ENCODE data around the gene UPK2. TPM values are rescaled to one million over a fixed set of nuclear protein-coding genes. Genes with fewer than 3 reads are reported as not detected.
A peak's percentile ranks its signal among the peaks of the same experiment; 100 is the strongest.

The UPK2 gene
- total RNA-seq, 1 experiment from 2014 or later, result not detected

DNA sequence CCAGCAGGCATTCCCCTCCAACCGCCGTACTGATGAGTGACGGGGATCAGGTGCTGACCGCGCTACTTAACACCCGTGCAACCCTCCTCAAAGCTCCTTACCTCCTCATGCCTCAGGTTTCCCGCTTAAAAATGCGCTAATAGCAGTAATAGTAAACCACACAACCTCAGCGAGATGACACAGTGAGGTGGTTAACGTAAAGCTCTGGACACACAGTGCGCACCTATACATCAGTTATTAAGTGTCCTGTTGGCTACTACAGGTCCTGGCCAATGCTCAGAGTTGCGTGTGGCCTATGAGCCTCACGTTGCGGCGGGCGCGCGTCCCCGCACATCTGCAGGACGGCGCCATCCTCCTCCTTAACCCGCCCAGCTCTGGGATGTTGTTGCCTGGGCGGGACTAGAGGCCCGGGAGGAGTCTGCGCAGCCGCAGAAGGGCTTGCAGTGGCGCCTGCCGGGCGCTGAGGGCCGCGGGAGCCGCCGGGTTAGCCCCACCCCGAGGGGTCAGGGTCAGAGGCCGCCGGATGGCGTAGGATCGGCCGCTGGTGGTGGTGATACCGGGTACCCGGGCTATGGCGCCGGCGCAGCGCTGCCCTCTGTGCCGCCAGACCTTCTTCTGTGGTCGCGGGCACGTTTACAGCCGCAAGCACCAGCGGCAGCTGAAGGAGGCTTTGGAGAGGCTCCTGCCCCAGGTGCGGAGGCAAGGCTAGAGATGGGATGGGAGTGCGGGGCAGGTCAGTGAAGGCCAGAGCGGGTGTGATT, 41.7 kb downstream of the UPK2 start, which contains the start of gene CENATAC:
Gene CENATAC (plus strand): TSS at position 512 of the 761 bp plus-strand sequence. CDS start 60 bp downstream, at position 572.
- peaks cover 26% of the 10 kb centered on the region for H3K4me1 Mint-ChIP-seq
- TF ChIP-seq ELF4 (CRISPR knock-in tag; IDR thresholded peaks at IDR 0.05; ENCODE audit: low read depth), result no peak
- TF ChIP-seq ZNF416 (CRISPR knock-in tag; IDR thresholded peaks at IDR 0.05), result no peak
- 0 out of 2 replicates have a peak, but pooled peaks have one; percentile 22 for TF ChIP-seq ESRRA (CRISPR knock-in tag; IDR thresholded peaks at IDR 0.05; ENCODE audit: borderline replicate concordance)
- no peak for TF ChIP-seq NR3C1 (CRISPR knock-in tag; conservative IDR thresholded peaks at IDR 0.05; ENCODE audit: low read depth)
- TF ChIP-seq, protein P1, sequence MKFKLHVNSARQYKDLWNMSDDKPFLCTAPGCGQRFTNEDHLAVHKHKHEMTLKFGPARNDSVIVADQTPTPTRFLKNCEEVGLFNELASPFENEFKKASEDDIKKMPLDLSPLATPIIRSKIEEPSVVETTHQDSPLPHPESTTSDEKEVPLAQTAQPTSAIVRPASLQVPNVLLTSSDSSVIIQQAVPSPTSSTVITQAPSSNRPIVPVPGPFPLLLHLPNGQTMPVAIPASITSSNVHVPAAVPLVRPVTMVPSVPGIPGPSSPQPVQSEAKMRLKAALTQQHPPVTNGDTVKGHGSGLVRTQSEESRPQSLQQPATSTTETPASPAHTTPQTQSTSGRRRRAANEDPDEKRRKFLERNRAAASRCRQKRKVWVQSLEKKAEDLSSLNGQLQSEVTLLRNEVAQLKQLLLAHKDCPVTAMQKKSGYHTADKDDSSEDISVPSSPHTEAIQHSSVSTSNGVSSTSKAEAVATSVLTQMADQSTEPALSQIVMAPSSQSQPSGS (CRISPR knock-in tag; IDR thresholded peaks at IDR 0.05; ENCODE audit: borderline replicate concordance, low read depth), result no peak
- TF ChIP-seq, protein P2, sequence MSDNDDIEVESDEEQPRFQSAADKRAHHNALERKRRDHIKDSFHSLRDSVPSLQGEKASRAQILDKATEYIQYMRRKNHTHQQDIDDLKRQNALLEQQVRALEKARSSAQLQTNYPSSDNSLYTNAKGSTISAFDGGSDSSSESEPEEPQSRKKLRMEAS (CRISPR knock-in tag; IDR thresholded peaks at IDR 0.05), result peak; percentile 86
- TF ChIP-seq NFATC4 (CRISPR knock-in tag; IDR thresholded peaks at IDR 0.05), result no peak
- TF ChIP-seq, protein P3, sequence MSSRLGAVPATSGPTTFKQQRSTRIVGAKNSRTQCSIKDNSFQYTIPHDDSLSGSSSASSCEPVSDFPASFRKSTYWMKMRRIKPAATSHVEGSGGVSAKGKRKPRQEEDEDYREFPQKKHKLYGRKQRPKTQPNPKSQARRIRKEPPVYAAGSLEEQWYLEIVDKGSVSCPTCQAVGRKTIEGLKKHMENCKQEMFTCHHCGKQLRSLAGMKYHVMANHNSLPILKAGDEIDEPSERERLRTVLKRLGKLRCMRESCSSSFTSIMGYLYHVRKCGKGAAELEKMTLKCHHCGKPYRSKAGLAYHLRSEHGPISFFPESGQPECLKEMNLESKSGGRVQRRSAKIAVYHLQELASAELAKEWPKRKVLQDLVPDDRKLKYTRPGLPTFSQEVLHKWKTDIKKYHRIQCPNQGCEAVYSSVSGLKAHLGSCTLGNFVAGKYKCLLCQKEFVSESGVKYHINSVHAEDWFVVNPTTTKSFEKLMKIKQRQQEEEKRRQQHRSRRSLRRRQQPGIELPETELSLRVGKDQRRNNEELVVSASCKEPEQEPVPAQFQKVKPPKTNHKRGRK (CRISPR knock-in tag; IDR thresholded peaks at IDR 0.05; ENCODE audit: borderline replicate concordance), result no peak
- TF ChIP-seq GTF2I (CRISPR knock-in tag; conservative IDR thresholded peaks at IDR 0.05), result no peak
- TF ChIP-seq, protein P4, sequence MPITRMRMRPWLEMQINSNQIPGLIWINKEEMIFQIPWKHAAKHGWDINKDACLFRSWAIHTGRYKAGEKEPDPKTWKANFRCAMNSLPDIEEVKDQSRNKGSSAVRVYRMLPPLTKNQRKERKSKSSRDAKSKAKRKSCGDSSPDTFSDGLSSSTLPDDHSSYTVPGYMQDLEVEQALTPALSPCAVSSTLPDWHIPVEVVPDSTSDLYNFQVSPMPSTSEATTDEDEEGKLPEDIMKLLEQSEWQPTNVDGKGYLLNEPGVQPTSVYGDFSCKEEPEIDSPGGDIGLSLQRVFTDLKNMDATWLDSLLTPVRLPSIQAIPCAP (CRISPR knock-in tag; IDR thresholded peaks at IDR 0.05), result 0 out of 2 replicates have a peak, but pooled peaks have one; percentile 26
- TF ChIP-seq, protein P5, sequence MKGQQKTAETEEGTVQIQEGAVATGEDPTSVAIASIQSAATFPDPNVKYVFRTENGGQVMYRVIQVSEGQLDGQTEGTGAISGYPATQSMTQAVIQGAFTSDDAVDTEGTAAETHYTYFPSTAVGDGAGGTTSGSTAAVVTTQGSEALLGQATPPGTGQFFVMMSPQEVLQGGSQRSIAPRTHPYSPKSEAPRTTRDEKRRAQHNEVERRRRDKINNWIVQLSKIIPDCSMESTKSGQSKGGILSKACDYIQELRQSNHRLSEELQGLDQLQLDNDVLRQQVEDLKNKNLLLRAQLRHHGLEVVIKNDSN (CRISPR knock-in tag; IDR thresholded peaks at IDR 0.05), result peak; percentile 26; the same call in 1 of the 2 replicates
- peak; percentile 58; the same call in 1 of the 2 replicates for TF ChIP-seq TEAD1 (CRISPR knock-in tag; IDR thresholded peaks at IDR 0.05)
- TF ChIP-seq IRF2 (CRISPR knock-in tag; IDR thresholded peaks at IDR 0.05; ENCODE audit: borderline replicate concordance, low read depth), result no peak
- TF ChIP-seq, protein P6, sequence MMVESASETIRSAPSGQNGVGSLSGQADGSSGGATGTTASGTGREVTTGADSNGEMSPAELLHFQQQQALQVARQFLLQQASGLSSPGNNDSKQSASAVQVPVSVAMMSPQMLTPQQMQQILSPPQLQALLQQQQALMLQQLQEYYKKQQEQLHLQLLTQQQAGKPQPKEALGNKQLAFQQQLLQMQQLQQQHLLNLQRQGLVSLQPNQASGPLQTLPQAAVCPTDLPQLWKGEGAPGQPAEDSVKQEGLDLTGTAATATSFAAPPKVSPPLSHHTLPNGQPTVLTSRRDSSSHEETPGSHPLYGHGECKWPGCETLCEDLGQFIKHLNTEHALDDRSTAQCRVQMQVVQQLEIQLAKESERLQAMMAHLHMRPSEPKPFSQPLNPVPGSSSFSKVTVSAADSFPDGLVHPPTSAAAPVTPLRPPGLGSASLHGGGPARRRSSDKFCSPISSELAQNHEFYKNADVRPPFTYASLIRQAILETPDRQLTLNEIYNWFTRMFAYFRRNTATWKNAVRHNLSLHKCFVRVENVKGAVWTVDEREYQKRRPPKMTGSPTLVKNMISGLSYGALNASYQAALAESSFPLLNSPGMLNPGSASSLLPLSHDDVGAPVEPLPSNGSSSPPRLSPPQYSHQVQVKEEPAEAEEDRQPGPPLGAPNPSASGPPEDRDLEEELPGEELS (CRISPR knock-in tag; IDR thresholded peaks at IDR 0.05), result peak; percentile 20; the same call in 1 of the 2 replicates
- TF ChIP-seq, protein P7, sequence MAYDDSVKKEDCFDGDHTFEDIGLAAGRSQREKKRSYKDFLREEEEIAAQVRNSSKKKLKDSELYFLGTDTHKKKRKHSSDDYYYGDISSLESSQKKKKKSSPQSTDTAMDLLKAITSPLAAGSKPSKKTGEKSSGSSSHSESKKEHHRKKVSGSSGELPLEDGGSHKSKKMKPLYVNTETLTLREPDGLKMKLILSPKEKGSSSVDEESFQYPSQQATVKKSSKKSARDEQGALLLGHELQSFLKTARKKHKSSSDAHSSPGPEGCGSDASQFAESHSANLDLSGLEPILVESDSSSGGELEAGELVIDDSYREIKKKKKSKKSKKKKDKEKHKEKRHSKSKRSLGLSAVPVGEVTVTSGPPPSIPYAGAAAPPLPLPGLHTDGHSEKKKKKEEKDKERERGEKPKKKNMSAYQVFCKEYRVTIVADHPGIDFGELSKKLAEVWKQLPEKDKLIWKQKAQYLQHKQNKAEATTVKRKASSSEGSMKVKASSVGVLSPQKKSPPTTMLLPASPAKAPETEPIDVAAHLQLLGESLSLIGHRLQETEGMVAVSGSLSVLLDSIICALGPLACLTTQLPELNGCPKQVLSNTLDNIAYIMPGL (CRISPR knock-in tag; IDR thresholded peaks at IDR 0.05), result peak; percentile 77; the same call in 1 of the 2 replicates
- TF ChIP-seq, protein P8, sequence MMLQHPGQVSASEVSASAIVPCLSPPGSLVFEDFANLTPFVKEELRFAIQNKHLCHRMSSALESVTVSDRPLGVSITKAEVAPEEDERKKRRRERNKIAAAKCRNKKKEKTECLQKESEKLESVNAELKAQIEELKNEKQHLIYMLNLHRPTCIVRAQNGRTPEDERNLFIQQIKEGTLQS (CRISPR knock-in tag; conservative IDR thresholded peaks at IDR 0.05), result no peak
- no peak for TF ChIP-seq NFYB (CRISPR knock-in tag; conservative IDR thresholded peaks at IDR 0.05; ENCODE audit: low read depth)
- TF ChIP-seq, protein P9, sequence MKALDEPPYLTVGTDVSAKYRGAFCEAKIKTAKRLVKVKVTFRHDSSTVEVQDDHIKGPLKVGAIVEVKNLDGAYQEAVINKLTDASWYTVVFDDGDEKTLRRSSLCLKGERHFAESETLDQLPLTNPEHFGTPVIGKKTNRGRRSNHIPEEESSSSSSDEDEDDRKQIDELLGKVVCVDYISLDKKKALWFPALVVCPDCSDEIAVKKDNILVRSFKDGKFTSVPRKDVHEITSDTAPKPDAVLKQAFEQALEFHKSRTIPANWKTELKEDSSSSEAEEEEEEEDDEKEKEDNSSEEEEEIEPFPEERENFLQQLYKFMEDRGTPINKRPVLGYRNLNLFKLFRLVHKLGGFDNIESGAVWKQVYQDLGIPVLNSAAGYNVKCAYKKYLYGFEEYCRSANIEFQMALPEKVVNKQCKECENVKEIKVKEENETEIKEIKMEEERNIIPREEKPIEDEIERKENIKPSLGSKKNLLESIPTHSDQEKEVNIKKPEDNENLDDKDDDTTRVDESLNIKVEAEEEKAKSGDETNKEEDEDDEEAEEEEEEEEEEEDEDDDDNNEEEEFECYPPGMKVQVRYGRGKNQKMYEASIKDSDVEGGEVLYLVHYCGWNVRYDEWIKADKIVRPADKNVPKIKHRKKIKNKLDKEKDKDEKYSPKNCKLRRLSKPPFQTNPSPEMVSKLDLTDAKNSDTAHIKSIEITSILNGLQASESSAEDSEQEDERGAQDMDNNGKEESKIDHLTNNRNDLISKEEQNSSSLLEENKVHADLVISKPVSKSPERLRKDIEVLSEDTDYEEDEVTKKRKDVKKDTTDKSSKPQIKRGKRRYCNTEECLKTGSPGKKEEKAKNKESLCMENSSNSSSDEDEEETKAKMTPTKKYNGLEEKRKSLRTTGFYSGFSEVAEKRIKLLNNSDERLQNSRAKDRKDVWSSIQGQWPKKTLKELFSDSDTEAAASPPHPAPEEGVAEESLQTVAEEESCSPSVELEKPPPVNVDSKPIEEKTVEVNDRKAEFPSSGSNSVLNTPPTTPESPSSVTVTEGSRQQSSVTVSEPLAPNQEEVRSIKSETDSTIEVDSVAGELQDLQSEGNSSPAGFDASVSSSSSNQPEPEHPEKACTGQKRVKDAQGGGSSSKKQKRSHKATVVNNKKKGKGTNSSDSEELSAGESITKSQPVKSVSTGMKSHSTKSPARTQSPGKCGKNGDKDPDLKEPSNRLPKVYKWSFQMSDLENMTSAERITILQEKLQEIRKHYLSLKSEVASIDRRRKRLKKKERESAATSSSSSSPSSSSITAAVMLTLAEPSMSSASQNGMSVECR (CRISPR knock-in tag; IDR thresholded peaks at IDR 0.05; ENCODE audit: borderline replicate concordance), result peak; percentile 51; the same call in 1 of the 2 replicates
- TF ChIP-seq, protein P10, sequence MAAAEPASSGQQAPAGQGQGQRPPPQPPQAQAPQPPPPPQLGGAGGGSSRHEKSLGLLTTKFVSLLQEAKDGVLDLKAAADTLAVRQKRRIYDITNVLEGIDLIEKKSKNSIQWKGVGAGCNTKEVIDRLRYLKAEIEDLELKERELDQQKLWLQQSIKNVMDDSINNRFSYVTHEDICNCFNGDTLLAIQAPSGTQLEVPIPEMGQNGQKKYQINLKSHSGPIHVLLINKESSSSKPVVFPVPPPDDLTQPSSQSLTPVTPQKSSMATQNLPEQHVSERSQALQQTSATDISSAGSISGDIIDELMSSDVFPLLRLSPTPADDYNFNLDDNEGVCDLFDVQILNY (CRISPR knock-in tag; IDR thresholded peaks at IDR 0.05), result peak; percentile 90
- no peak for TF ChIP-seq GABPB1 (CRISPR knock-in tag; IDR thresholded peaks at IDR 0.05)
- no peak for TF ChIP-seq ZNF423 (CRISPR knock-in tag; IDR thresholded peaks at IDR 0.05)

More for the DNA sequence above, 41.7 kb downstream of the UPK2 start, which contains the start of gene CENATAC:
- peak within 1 kb of the TSS; percentile 99 for H3K4me3 Mint-ChIP-seq
- DNase-seq (ENCODE audit: low spot score), result peak; percentile 97
- H3K27ac Mint-ChIP-seq, result peak within 1 kb of the TSS; percentile 98
- POLR2A ChIA-PET, result interaction anchor here (0.5 to 1.5 kb wide), 6 partner anchors 12 to 363 kb away, joined by 3 to 7 read pairs (median 4); partner anchors contain the start of gene HYOU1
- H3K9me3 Mint-ChIP-seq, result peaks cover 6% of the 10 kb centered on the region
- peak; percentile 95 for ATAC-seq
- peaks cover 42% of the 10 kb centered on the region for H3K36me3 Mint-ChIP-seq
- H3K27me3 Mint-ChIP-seq (ENCODE audit: low read depth), result no peaks in the 10 kb centered on the region
- CTCF ChIA-PET, result interaction anchor here (0.5 to 2.8 kb wide), 12 partner anchors 9 to 363 kb away, joined by 3 to 12 read pairs (median 3); partner anchors contain the start of genes HYOU1 and UPK2
